ENCODE measurements around the gene PTPRK. TPM values are rescaled to one million over a fixed set of nuclear protein-coding genes. Genes with fewer than 3 reads are reported as not detected.

The PTPRK gene
- total and polyA plus RNA-seq, 2 of the 13 experiments (the other 11 are each of a cell fraction or from before 2014, with no cell fraction given), result 43.6 to 98.3 TPM

DNA sequence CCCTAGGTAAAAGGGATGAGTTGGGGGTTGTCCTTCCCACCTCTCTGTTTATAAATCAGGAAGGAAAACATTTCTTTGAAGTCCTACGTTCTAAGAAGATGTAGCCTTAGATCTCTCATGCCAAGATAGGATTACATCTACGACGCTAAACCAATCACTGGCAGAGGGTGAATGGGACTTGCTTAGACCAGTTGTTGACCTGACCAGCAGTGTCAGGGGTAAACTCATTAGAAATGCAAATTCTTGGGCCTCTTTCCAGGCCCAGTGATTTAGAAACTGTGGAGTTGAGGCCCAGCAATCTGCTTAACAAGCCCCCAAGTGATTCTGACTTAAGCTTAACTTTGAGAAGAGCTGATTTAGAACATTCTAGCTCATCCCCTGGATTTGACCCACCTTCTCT lies 472.4 kb downstream of the PTPRK start (continued):
- TF ChIP-seq CC2D1A (CRISPR knock-in tag; IDR thresholded peaks at IDR 0.05) (no peak), SP1 (IDR thresholded peaks at IDR 0.05) (no peak), SP1 (CRISPR knock-in tag; IDR thresholded peaks at IDR 0.05) (no peak), HNF4G (IDR thresholded peaks at IDR 0.05; ENCODE audit: borderline replicate concordance, low read depth, low read length) (no peak), HNF4G (CRISPR knock-in tag; IDR thresholded peaks at IDR 0.05; ENCODE audit: borderline replicate concordance, low read depth) (no peak)

DNA sequence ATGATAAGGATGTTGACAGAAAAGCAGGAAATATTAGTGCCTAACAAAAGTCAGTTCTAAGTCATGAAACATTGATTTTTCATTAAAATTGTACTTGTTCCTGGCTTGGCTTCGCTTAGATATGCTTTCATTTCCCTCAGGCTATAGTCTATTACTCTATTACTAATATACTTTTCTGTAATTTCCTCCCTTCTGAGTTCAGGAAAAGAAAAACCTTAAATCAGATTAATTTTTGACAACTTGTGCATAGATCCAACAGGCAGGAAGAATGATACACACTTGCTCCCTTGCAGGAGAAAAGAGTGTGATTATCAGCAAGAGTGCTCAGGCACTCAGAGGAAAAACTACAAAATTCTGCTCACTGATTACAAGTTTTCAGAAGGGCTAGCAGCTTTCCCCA lies 474.4 kb downstream of the PTPRK start:
- FAIRE-seq, result no peak
- Histone ChIP-seq H2AFZ (ENCODE audit: low read length) (no peak overlapping the region), H3K36me3 (replicated peaks in 1 of 2; ENCODE audit: control insufficient read depth in 1 of 2, insufficient read depth in 2 of 2, low read length in 2 of 2) (peaks cover 0 to 1% of the 10 kb centered on the region in 2 experiments; a peak in 3 of 5 replicates), H3K79me2 (ENCODE audit: insufficient read depth, low read length) (no peaks in the 10 kb centered on the region), H3K4me1 (ENCODE audit: insufficient read depth, low read length) (no peaks in the 10 kb centered on the region), H3K4me2 (ENCODE audit: low read depth, low read length) (no peak overlapping the region), H3K9me3 (ENCODE audit: low read length) (no peaks in the 10 kb centered on the region), H3K27ac (ENCODE audit: extremely low read length, insufficient read depth, low read length) (no peak overlapping the region), H3K4me3 (replicated peaks in 1 of 3; ENCODE audit: insufficient read depth in 1 of 3, low read depth in 2 of 3, low read length in 3 of 3) (no peak overlapping the region), H3K27me3 (ENCODE audit: control insufficient read depth in 1 of 2, insufficient read depth in 2 of 2, low read length in 2 of 2) (no peaks in the 10 kb centered on the region), H3K9ac (ENCODE audit: insufficient read depth, low read depth, low read length) (no peak overlapping the region), H4K20me1 (ENCODE audit: insufficient read depth, low read length) (no peaks in the 10 kb centered on the region)
- WGBS (ENCODE audit: low lambda C conversion rate), result 96% methylated on average over 1 of the region's 1 CpG
- intact Hi-C loops (cut with micrococcal nuclease; ENCODE audit: unreplicated experiment), result no loop called here
- POLR2A ChIA-PET, result no interaction called here
- BruUV-seq (replicated peaks), result no TSS peak
- ATAC-seq, result no peak
- in situ Hi-C loops (cut with HindIII; ENCODE audit: extremely low pct_ligation_motif_present, low pct_unique_long_range_greater_than_20kb), result no loop called here
- CTCF ChIA-PET (ENCODE audit: low intra/inter-chr PET ratio, low total read pairs), result no interaction called here
- TF ChIP-seq KDM4B (CRISPR knock-in tag; IDR thresholded peaks at IDR 0.05), result no peak
- TF ChIP-seq PRMT3 (CRISPR knock-in tag; IDR thresholded peaks at IDR 0.05; ENCODE audit: borderline replicate concordance, low read depth), result no peak
- no peak for TF ChIP-seq MAZ (IDR thresholded peaks at IDR 0.05; ENCODE audit: borderline replicate concordance, low read depth, low read length)
- TF ChIP-seq MAZ (CRISPR knock-in tag; IDR thresholded peaks at IDR 0.05; ENCODE audit: low read depth), result no peak
- TF ChIP-seq RARG (CRISPR knock-in tag; IDR thresholded peaks at IDR 0.05; ENCODE audit: low read depth), result no peak
- no peak for TF ChIP-seq SRSF9 (IDR thresholded peaks at IDR 0.05; ENCODE audit: borderline replicate concordance, insufficient read depth, low read depth, low read length, poor library complexity, severe bottlenecking)
- no peak for TF ChIP-seq TARDBP (CRISPR knock-in tag; IDR thresholded peaks at IDR 0.05)
- TF ChIP-seq NFKB2 (CRISPR knock-in tag; IDR thresholded peaks at IDR 0.05; ENCODE audit: borderline replicate concordance), result no peak
- TF ChIP-seq HIVEP1 (CRISPR knock-in tag; IDR thresholded peaks at IDR 0.05), result no peak
- TF ChIP-seq ZNF615 (CRISPR knock-in tag; IDR thresholded peaks at IDR 0.05; ENCODE audit: borderline replicate concordance), result no peak
- TF ChIP-seq ZNF678 (CRISPR knock-in tag; IDR thresholded peaks at IDR 0.05), result no peak
- TF ChIP-seq, protein P1, sequence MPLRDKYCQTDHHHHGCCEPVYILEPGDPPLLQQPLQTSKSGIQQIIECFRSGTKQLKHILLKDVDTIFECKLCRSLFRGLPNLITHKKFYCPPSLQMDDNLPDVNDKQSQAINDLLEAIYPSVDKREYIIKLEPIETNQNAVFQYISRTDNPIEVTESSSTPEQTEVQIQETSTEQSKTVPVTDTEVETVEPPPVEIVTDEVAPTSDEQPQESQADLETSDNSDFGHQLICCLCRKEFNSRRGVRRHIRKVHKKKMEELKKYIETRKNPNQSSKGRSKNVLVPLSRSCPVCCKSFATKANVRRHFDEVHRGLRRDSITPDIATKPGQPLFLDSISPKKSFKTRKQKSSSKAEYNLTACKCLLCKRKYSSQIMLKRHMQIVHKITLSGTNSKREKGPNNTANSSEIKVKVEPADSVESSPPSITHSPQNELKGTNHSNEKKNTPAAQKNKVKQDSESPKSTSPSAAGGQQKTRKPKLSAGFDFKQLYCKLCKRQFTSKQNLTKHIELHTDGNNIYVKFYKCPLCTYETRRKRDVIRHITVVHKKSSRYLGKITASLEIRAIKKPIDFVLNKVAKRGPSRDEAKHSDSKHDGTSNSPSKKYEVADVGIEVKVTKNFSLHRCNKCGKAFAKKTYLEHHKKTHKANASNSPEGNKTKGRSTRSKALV (CRISPR knock-in tag; IDR thresholded peaks at IDR 0.05), result no peak
- no peak for TF ChIP-seq RFX3 (CRISPR knock-in tag; IDR thresholded peaks at IDR 0.05)
- no peak for TF ChIP-seq KDM6A (CRISPR knock-in tag; IDR thresholded peaks at IDR 0.05; ENCODE audit: low read depth)
- TF ChIP-seq TBP (CRISPR knock-in tag; IDR thresholded peaks at IDR 0.05), result no peak
- TF ChIP-seq ISL2 (CRISPR knock-in tag; IDR thresholded peaks at IDR 0.05), result no peak
- no peak for DNase-seq (ENCODE audit: low spot score)

Data from HepG2 (cell line).